CD4-positive, alpha-beta T cell treated with Interferon gamma for 1 hour (primary cell): ENCODE measurements around the gene JPH4.
"Not testable (repeated sequence)": the region's sequence is repeated elsewhere in the genome, so short reads cannot be mapped to it uniquely, and the experiment has no call there.

ENCODE experiments used
- DNase-seq: peaks from one replicate; pipeline ENCODE4 v3.0.0-alpha.2; 2020

Gene JPH4

DNA sequence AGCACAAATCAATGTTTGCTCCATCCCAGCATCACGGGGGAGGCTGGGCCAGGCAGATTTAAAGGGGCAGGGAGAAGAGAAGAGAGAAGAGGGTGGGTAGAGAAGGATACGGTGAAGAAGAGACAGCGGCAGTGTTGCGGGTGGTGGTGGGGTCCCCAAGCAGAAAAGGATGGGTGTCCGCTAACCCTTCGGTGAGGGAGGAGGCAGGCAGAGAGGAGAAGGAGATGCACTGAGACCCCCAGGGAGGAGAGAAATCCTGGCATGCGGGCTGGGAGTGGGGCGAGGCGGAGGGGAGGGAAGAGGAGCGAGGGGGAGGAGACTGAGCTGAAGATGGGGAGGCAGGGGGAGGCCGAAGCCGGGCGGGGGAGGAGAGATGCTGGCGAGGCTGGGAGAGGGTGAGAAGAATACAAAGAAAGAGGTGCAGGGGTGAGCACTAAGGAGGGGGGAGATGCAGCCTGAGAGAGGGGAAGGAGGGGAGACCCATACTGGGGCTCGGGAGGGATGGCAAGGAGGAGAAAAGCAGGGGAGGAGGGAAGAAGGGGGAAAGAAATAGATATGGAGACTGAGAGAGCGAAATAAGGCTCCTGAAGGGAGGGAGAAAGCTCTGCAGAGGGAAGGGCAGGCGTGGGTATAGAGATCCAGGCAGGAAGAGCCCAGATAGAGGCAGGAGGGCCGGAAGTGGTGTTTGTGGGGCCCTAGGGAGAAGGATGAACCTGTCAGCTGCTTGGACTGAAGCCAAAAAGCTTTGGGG is at the start of gene JPH4:
Gene JPH4, minus strand, starts transcription at position 231 of the 751 bp plus-strand sequence. CDS start 1,337 bp downstream, outside the sequence.
- no peak for DNase-seq

DNA sequence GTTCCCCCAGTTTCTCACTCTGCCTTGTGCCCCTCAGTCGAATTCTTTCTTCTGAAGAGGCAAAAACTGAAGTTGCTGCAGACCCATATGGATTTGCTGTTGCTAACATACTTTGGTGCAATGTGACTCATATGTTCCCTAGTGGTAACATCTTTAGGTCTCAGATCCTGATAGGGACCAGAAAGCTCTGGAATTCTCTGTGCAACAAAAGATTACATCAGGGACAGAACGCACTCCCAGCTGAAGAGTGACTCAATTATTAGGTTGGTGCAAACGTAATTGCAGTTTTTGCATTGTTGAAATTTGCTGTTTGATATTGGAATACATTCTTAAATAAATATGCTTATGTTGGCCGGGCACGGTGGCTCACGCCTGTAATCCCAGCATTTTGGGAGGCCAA is 49.4 kb upstream of the JPH4 start:
- no peak for DNase-seq

DNA sequence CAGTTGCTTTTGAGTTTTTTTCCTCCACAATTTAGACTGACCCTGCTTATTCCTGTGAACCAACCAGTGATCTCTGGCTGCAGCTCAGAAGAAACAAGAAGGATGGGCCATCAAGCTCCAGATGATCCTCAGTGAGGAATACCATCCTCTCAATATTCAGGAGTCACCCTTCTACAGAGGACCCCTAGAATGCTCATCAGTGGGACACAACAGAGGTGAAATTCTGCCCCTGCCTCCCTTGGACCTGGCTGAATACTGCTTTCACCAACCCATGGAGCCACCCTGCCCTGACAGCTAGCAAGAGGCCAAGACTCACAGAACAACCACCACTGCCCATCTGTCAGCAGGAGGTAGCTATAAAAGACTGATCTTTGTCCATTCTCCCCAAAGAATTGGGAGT is 48.4 kb upstream of the JPH4 start:
- no peak for DNase-seq

DNA sequence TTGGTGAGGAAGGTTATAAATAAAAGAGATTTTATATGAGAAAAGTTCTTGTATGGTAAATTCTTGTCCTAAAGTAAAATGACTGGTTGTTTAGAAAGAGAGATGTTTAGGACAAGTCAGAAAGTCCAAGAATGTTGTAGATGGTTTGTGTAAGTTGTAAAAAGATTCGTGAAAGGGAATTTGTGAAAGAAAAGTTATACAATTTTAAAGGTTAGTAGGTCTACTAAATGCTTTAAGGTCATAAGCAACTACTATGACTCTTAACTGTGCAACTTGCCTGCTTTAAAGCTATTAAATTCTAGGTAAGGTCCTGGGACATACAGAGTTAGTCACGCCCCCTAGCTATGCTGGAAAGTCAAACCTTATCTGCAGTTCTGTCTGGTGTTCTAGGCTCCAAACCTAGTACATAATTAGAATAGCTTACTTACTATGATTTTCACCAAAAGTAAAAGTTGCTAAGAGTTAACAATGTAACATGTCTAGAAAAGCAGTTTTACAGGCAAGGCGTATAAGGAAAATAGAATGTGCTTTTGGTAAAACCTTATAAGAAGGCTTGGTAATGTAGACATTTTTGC is 46.3 kb upstream of the JPH4 start:
- DNase-seq = no peak

DNA sequence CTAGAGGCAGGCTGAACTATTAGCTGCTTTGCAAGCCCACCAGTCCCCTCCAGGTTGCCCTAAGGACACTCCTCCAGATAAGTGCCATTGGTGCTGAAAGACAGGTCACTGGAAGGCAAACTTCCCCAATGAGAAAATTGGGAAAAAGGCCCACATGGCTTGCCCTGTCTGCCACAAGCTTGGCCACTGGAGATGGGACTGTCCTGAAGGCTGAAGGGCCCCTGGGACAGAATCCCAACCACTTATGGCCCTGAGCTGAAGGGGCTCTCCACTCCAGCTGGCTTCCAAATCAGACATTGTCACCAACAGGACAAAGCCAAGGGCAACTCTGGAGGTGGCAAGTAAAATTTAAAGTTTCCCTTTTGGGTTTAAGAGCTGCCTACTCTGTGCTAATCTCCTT is 45.4 kb upstream of the JPH4 start:
- no peak for DNase-seq

DNA sequence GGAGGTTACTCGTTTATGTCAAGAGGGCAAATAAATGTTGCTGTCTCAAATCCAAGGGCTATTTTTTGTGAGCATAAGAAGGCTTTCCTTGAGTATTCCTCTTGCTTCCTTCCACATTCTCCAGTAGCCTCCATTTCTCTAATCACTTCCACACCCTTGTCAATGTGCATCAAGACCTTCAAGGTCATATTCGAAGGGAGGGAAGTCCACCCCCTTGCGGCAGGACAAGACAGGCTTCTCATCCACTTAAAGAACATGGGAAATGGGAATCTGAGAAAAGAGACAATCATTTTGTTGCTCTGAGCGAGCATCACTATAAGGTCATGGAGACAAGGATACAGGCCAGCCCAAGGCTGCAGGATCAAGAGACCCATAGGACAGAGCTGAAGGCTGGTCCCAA is 44.4 kb upstream of the JPH4 start:
- DNase-seq = no peak

DNA sequence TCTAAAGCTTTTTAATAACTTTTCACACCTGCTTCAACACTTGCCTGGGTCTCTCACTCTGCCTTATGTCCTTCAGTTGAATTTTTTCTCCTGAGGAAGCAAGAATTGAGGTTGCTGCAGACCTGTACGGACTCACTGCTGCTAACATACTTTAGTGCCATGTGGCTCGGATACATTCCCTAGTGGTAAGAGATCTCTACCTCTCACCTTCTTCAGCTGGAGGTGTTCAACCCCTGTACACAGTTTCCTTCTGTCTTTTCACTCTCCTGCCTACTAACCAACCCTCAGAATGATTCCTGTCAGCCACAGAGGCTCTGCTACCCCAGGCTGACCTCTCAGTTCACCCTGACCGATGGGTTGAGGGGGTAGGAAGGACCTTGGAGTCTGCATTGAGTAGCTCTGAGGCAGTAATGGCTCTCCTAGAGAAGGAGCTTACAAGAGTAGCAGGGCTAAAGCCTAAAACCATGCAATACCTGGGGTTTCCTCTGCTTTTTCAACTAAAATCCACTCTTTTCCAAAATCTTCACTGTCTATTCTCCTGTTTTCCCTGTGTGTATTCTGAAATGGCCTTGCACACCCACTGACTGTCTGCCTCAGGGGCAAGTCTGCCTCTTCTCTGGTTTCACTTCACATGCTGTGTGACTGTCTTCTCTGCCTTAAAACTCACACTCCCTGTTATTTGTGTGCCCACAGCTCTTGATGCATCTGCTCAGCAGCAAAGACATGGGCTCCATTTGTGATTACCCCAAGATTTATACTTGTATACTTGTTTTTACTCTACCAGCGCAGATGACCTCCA is 43.5 kb upstream of the JPH4 start:
- no peak for DNase-seq

DNA sequence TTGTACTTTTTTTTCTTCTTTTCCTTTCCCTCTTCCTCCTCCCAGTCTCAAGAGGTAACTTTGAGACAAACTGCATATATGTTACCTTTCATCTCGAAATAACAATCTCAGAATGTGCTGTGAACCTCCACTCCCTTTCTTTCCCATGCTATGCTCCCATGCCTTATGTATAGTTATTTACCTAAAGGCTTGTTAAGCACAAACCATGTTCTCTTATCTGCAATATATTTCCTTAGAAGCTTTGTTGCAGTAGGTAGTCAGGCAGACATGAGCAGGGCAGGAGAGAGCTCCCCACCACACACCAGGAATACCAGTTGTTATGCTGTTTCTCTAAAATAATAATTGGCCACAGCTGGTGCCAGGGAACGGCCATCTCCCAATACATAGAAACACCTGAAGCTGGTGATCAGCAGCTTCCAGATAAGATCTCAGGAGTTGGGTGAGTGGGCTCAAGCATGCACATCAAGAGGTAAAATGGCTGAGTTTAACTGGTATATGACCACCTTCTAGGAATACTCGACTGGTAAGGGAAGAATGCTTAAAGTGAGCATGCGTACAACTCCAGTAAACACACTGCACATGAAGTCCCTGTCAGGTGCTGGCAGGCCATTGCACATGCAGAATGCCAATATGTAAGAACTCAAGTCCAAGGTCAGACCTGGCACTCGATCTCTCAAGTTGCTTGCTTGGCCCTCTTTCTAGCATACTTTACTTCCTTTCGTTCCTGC is 42.8 kb upstream of the JPH4 start:
- no peak for DNase-seq

DNA sequence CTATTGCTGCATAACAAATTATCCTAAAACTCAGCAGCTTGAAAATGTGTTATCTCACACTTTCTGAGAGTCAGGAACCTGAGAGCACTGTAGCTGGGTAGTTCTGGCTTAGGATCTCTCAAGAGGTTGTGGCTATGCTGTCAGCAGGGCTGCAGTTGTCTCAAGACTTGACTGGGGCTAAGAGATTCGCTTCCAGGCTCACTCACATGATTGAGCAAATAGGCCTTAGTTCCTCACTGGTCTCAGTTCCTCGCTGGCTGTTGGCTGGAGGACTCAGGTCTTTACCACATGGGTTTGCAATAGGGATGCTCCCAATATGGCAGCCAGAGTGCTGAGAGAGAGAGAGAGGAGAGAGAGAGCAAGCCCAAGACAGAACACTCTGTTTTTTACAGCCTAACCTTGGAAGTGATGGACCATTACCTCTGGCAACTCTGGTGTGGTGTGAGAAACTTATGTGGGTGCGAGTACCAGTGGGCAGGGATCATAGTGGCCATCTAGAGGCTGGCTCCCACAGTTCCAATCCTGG is 41.6 kb upstream of the JPH4 start:
- DNase-seq = no peak

DNA sequence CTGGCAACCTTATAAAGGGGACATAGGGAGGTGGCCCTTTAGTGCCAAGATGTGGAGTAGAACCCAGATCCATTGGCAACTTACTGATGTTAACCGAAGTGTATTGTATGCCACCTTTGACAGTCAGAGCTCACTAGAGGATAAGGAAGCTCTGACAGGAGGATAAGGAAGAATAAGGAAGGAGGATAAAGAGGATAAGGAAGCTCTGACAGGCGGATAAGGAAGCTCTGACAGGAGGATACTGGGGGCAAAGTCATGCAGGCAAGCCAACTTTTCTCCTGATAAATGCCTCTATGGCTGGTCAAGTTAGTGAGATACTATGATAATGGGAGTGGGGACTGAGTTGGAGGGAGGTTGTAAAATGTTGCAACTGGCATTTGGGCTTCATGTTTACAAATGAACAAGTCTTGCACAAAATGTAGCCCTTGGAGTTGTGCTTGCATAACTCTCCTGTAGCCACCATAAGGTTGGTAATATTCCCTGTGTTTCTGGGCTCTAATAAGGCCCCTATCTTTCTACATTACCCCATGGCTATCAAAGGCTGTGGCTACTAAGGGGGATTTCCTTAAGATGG is 39.9 kb upstream of the JPH4 start:
- DNase-seq = no peak

DNA sequence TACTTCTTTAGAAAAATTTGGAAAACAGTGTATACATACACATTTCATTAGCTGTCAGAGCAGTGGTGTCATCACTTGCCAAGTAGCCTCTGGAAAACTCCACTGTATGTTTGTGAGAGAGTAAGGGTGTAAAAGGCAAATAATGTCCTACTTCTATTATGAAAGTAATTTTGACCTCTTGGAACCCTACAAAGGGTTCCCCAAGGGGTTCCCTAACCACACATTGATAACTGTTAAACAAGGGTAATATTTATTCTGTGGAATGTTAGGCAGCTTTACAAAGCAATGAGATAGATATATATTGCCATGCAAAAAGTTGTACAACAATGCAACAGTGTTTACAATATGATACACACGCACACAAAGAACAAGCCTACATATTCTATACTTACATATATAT is 38.9 kb upstream of the JPH4 start:
- DNase-seq = no peak

DNA sequence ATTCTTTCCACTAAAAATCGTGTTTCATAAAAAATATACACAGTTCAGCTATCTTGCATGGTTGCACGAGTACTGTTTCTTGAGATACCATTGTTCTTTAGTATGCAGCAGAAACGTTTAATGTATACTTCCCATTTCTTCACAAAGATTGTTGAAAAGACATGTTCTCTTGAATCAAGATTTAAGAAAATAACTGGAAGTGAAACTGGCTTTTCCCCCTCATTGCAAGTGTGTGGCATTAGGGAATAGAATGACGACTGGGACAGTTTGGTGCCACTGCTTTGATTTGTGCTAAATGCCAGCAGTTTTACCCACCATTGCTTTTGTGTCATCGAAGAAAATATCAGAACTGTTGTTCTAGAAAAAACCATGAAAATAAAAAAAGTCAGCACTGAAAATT is 37.3 kb upstream of the JPH4 start:
- no peak for DNase-seq

DNA sequence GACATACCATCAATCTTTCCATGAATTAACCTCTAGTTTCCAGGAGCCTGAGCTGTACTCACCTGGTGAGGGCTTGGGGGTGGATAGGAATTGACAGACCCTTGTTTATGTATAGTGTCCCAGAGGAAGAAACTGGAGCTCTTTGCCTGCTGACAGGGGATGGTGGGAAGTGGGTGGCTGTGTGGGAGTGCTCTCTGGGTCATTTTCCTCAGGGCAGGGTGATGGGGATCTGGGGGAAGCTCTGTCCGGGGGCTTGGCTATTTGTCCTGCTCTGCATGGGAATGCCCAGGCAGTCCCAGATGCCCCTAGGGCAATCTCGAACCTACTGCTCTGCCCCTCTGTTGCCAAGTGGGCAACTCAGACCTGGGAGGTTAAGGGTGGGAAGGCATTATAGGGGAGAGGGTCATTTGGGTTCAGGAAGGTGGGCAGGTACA is 35.8 kb upstream of the JPH4 start:
- DNase-seq = no peak

DNA sequence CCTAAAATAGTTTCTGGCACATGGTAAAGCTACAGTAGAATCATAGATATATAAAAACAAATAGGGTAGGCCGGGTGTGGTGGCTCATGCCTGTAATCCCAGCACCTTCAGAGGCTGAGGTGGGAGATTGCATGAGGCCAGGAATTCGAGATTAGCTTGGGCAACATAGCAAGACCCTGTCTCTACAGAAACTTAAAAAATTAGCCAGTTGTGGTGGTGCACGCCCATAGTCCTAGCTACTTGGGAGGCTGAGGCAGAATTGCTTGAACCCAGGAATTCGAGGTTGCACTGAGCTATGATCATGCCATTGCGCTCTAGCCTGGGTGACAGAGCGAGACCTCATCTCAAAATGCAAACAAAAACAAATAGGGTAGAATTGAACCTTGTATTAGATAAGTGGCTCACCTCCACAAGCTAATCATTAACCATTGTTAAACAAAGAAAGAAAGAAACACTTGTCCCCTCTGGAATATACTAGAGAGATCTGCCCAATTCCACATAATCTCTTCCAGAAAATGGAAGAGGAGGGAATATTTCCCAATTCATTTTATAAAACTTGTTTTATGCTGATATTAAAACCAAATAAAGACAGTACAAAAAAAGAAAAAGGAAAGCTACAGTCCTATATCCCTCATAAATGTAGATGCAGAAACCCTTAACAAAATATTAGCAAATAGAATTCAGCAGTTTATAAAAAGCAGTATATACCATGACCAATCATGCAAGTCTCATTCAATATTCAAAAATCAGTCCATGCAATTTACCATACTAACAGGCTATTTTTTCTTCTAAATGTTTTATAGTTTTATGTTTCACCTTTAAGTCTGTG is 34.9 kb upstream of the JPH4 start:
- no peak for DNase-seq

DNA sequence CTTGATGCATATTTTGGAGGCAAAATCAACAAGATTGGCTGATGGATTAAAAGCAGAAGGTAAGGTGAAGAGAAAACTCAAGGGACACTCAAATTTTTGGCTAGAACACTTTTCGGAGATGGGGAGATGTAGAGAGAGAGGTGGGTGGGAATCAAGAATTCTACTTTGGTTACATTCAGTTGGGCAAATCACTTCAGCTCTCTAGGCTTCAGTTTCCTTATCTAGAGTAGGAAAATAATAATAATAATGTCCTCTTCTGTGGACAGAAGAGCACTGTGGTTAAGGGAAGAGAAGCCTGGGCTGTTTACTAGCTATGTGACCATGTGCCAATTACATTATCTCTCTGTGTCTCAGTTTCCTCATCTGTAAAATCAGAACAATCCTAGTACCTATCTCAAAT is 34.2 kb upstream of the JPH4 start:
- no peak for DNase-seq

DNA sequence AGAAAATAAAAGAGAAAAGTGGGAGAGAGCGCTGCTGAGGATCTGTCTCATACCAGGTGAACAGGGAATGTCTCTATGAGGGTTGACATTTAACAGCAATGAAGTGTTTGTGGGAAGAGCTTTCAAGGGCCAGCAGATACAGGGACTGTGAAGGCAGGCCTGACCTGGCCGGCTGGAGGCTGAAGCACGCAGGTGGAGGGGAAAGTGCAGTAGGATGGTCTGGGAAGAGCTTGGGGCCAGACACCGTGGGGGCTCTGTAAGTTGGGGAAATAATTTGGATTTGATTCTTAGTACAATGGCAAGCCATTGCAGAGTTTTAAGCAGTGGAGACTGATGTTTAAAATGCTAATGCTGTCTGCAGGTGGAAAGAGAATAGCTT is 33.8 kb upstream of the JPH4 start:
- DNase-seq = no peak

DNA sequence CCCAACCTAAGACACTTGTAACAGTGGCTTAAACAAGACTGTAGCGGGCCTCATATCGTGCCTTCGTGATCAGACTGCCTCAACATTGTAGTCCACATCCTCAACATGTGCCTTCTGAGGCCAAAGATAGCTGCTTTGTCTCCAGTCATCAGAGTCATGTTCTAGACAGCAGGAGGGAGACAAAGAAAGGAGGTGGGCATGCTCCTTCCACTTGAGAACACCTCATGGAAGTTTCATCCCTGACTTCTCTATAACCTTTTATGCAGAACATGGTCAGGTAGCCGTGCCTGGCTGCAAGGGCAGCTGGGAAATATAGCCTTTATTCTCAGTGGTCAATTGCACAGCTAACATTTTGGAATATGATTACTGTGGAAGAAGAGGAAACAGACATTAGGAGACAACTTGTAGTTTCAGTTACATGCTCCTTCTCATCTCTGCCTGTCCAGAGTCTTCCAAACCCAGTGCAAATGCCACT is 32.3 kb upstream of the JPH4 start:
- DNase-seq = no peak

DNA sequence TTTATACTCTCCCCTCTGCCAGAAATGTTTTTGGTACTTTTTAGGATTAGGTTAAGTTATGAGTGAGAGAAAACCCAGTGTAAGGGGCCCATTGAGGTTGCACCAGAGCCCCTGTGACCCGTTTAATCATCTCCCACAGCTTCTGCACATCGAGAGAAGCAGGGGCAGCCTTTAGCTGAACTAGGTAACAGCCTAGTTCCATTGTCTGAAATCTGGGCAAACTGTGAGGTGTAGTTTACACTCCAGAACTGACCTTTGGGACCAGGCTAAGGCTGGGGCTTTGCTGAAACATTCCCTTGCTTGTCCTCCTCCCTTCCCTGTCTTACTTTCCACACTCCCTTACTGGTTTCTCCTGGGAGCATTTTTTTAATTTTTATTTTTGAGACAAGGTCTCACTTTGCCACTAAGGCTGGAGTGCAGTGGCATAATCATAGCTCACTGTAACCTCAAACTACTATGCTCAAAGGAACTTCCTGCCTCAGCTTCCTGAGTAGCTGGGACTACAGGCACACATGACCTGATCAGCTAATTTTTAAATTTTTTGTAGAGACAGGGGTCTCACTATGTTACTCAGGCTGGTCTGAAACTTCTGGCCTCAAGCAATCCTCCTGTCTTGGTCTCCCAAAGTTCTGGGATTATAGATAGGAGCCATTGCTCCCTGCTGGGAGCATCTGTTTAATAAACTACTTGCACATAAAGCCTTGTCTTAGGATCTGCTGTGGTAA is 31.7 kb upstream of the JPH4 start:
- DNase-seq = no peak

DNA sequence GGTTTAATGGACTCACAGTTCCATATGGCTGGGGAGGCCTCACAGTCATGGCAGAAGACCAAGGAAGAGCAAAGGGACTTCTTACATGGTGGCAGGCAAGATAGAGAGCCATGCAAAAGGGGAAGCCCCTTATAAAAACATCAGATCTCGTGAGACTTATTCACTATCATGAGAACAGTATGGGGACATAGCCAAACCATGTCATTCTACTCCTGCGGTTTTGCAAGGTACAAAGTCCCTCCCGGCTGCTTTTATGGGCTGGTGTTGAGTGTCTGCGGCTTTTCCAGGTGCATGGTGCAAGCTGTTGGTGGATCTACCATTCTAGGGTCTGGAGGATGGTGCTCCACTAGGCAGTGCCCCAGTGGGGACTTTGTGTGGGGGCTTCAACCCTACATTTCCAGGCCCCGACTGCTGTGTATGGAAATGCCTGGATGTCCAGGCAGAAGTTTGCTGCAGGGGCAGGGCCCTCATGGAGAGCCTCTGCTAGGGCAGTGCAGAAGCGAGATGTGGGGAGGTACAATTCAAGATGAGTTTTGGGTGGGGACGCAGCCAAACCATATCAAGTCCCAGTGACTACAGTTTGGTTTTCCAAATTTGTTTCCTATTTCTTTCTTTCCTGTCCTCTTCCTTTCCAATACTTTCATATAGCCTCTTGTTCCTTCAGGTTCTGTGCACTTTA is 31.0 kb upstream of the JPH4 start:
- DNase-seq = not testable (repeated sequence)

DNA sequence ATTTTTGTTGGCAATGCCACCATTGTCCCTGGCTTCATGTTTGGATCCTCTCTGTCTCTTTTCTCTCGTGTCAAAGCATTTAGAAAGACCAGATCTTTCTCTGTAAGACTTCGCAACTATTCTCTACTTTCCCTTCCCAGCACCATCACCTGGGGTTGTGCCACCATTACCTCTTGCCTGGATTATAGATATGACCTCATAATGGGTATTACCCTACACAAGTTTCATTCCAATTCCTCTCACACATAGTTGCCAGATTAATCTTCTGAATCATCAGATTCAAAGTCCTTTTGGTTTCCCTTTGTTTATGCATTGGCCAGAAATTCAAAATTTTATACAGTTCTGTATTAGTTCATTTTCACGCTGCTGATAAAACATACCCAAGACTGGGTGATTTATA is 30.4 kb upstream of the JPH4 start:
- no peak for DNase-seq
